Measurements from ENCODE around the gene TENM4. TPM values are rescaled to one million over a fixed set of nuclear protein-coding genes. Genes with fewer than 3 reads are reported as not detected.
"Not testable (repeated sequence)": the region's sequence is repeated elsewhere in the genome, so short reads cannot be mapped to it uniquely, and the experiment has no call there.

TENM4 gene
- total RNA-seq, 1 experiment from 2014 or later, result 9.9 TPM

- CTCF ChIA-PET, result interaction anchor here (0.5 kb wide), 1 partner anchor 209 kb away, joined by 3 read pairs; no protein-coding TSS in a partner anchor
- TF ChIP-seq CTCF (IDR thresholded peaks at IDR 0.05; ENCODE audit: unreplicated experiment), result no peak
These were observed 243.9 kb downstream of the TENM4 start for GRCh38 chr11:79196950-79197349.

GRCh38 chr11:79195209-79195608 lies 245.6 kb downstream of the TENM4 start:
- no peak for TF ChIP-seq CTCF (IDR thresholded peaks at IDR 0.05; ENCODE audit: unreplicated experiment)
- ChIA-PET CTCF (no interaction called here), POLR2A (no interaction called here)
- intact Hi-C loops (cut with micrococcal nuclease), result no loop called here
- H3K4me1 Mint-ChIP-seq (ENCODE audit: insufficient read depth, unreplicated experiment), result peaks cover 17% of the 10 kb centered on the region
- H3K9me3 Mint-ChIP-seq (ENCODE audit: unreplicated experiment), result no peaks in the 10 kb centered on the region
- H3K4me3 Mint-ChIP-seq (ENCODE audit: unreplicated experiment), result no peak overlapping the region
- H3K27me3 Mint-ChIP-seq (ENCODE audit: insufficient read depth, unreplicated experiment), result no peaks in the 10 kb centered on the region
- BruUV-seq (replicated peaks), result no TSS peak
- no peak overlapping the region for H3K27ac Mint-ChIP-seq (ENCODE audit: low read depth, unreplicated experiment)
- DNase-seq (ENCODE audit: unreplicated experiment), result no peak
- H3K36me3 Mint-ChIP-seq (ENCODE audit: insufficient read depth, unreplicated experiment), result no peaks in the 10 kb centered on the region

More at GRCh38 chr11:79196950-79197349, 243.9 kb downstream of the TENM4 start:
- no peak overlapping the region for H3K27ac Mint-ChIP-seq (ENCODE audit: low read depth, unreplicated experiment)
- peaks cover 25% of the 10 kb centered on the region for H3K4me1 Mint-ChIP-seq (ENCODE audit: insufficient read depth, unreplicated experiment)
- no peaks in the 10 kb centered on the region for H3K9me3 Mint-ChIP-seq (ENCODE audit: unreplicated experiment)
- BruUV-seq (replicated peaks), result no TSS peak
- H3K4me3 Mint-ChIP-seq (ENCODE audit: unreplicated experiment), result no peak overlapping the region
- POLR2A ChIA-PET, result interaction anchor here (1.0 kb wide), 2 partner anchors 22 to 104 kb away, joined by 3 read pairs; no protein-coding TSS in a partner anchor
- H3K27me3 Mint-ChIP-seq (ENCODE audit: insufficient read depth, unreplicated experiment), result no peaks in the 10 kb centered on the region
- no peaks in the 10 kb centered on the region for H3K36me3 Mint-ChIP-seq (ENCODE audit: insufficient read depth, unreplicated experiment)
- DNase-seq (ENCODE audit: unreplicated experiment), result peak; percentile 68
- intact Hi-C loops (cut with micrococcal nuclease), result no loop called here

- no peaks in the 10 kb centered on the region for H3K9me3 Mint-ChIP-seq (ENCODE audit: unreplicated experiment)
- DNase-seq (ENCODE audit: unreplicated experiment), result no peak
- TF ChIP-seq CTCF (IDR thresholded peaks at IDR 0.05; ENCODE audit: unreplicated experiment), result no peak
- no peak overlapping the region for H3K27ac Mint-ChIP-seq (ENCODE audit: low read depth, unreplicated experiment)
- no peaks in the 10 kb centered on the region for H3K27me3 Mint-ChIP-seq (ENCODE audit: insufficient read depth, unreplicated experiment)
- no peak overlapping the region for H3K4me3 Mint-ChIP-seq (ENCODE audit: unreplicated experiment)
- H3K36me3 Mint-ChIP-seq (ENCODE audit: insufficient read depth, unreplicated experiment), result no peaks in the 10 kb centered on the region
- CTCF ChIA-PET, result interaction anchor here (1.5 kb wide), 1 partner anchor 9 kb away, joined by 6 read pairs; no protein-coding TSS in a partner anchor
- BruUV-seq (replicated peaks), result no TSS peak
- POLR2A ChIA-PET, result interaction anchor here (0.6 kb wide), 1 partner anchor 220 kb away, joined by 4 read pairs; no protein-coding TSS in a partner anchor
- intact Hi-C loops (cut with micrococcal nuclease), result no loop called here
- peaks cover 14% of the 10 kb centered on the region for H3K4me1 Mint-ChIP-seq (ENCODE audit: insufficient read depth, unreplicated experiment)
These were observed 247.0 kb downstream of the TENM4 start for GRCh38 chr11:79193663-79194310.

GRCh38 chr11:79192836-79193235 lies 248.0 kb downstream of the TENM4 start:
- BruUV-seq (replicated peaks), result no TSS peak
- TF ChIP-seq CTCF (IDR thresholded peaks at IDR 0.05; ENCODE audit: unreplicated experiment), result no peak
- intact Hi-C loops (cut with micrococcal nuclease), result no loop called here
- no peak overlapping the region for H3K27ac Mint-ChIP-seq (ENCODE audit: low read depth, unreplicated experiment)
- POLR2A ChIA-PET, result interaction anchor here (0.6 to 0.7 kb wide), 2 partner anchors 14 to 221 kb away, joined by 3 read pairs; no protein-coding TSS in a partner anchor
- no peaks in the 10 kb centered on the region for H3K36me3 Mint-ChIP-seq (ENCODE audit: insufficient read depth, unreplicated experiment)
- H3K4me3 Mint-ChIP-seq (ENCODE audit: unreplicated experiment), result no peak overlapping the region
- H3K4me1 Mint-ChIP-seq (ENCODE audit: insufficient read depth, unreplicated experiment), result peaks cover 9% of the 10 kb centered on the region
- peaks cover 8% of the 10 kb centered on the region for H3K9me3 Mint-ChIP-seq (ENCODE audit: unreplicated experiment)
- DNase-seq (ENCODE audit: unreplicated experiment), result no peak
- no peaks in the 10 kb centered on the region for H3K27me3 Mint-ChIP-seq (ENCODE audit: insufficient read depth, unreplicated experiment)
- CTCF ChIA-PET, result no interaction called here

GRCh38 chr11:79191716-79192115 lies 249.1 kb downstream of the TENM4 start:
- H3K4me1 Mint-ChIP-seq (ENCODE audit: insufficient read depth, unreplicated experiment); CTCF ChIA-PET; POLR2A ChIA-PET; H3K27me3 Mint-ChIP-seq (ENCODE audit: insufficient read depth, unreplicated experiment); BruUV-seq (replicated peaks); H3K36me3 Mint-ChIP-seq (ENCODE audit: insufficient read depth, unreplicated experiment); H3K27ac Mint-ChIP-seq (ENCODE audit: low read depth, unreplicated experiment); H3K9me3 Mint-ChIP-seq (ENCODE audit: unreplicated experiment); H3K4me3 Mint-ChIP-seq (ENCODE audit: unreplicated experiment); DNase-seq (ENCODE audit: unreplicated experiment); intact Hi-C loops (cut with micrococcal nuclease): not testable (repeated sequence)

GRCh38 chr11:79190553-79190952 lies 250.3 kb downstream of the TENM4 start:
- H3K27ac Mint-ChIP-seq (ENCODE audit: low read depth, unreplicated experiment); BruUV-seq (replicated peaks); H3K4me3 Mint-ChIP-seq (ENCODE audit: unreplicated experiment); H3K36me3 Mint-ChIP-seq (ENCODE audit: insufficient read depth, unreplicated experiment); H3K27me3 Mint-ChIP-seq (ENCODE audit: insufficient read depth, unreplicated experiment); H3K4me1 Mint-ChIP-seq (ENCODE audit: insufficient read depth, unreplicated experiment); POLR2A ChIA-PET; intact Hi-C loops (cut with micrococcal nuclease); CTCF ChIA-PET; DNase-seq (ENCODE audit: unreplicated experiment); H3K9me3 Mint-ChIP-seq (ENCODE audit: unreplicated experiment): not testable (repeated sequence)

Measured in MCF 10A (cell line).